WTC11 (cell line): ENCODE data around the gene ELMO1. TPM values are rescaled to one million over a fixed set of nuclear protein-coding genes. Genes with fewer than 3 reads are reported as not detected.

Source experiments
- ATAC-seq: fragments of 200-7000 bp; cut with Tn5 transposase; 2 replicates; pipeline ENCODE4 v1.10.0; 2021; ENCODE audit warnings: mild to moderate bottlenecking, moderate library complexity
- CTCF ChIA-PET: fragments of 300-600 bp; sonication (Branson Sonifier 250); formaldehyde crosslinking; loops from one replicate; lab custom pipeline; 2021; ENCODE audit warnings: antibody characterized with exemption; lab: Charles Lee
- POLR2A ChIA-PET: fragments of 350-600 bp; sonication (Branson Sonifier 250); formaldehyde crosslinking; loops from one replicate; lab custom pipeline; 2021; ENCODE audit warnings: antibody characterized with exemption; lab: Charles Lee
- DNase-seq: peaks from one replicate; pipeline ENCODE4 v3.0.0; 2021; ENCODE audit warnings: low spot score
- H3K27ac Mint-ChIP-seq: 2 replicates; pipeline ENCODE4 v1.8.0; 2021; ENCODE audit warnings: mixed read lengths
- H3K27me3 Mint-ChIP-seq: 2 replicates; pipeline ENCODE4 v1.8.0; 2021; ENCODE audit warnings: low read depth, mild to moderate bottlenecking, moderate library complexity, mixed read lengths
- H3K36me3 Mint-ChIP-seq: 2 replicates; pipeline ENCODE4 v1.8.0; 2021; ENCODE audit warnings: mixed read lengths
- H3K4me1 Mint-ChIP-seq: 2 replicates; pipeline ENCODE4 v1.8.0; 2022; ENCODE audit warnings: mixed read lengths
- H3K4me3 Mint-ChIP-seq: 2 replicates; pipeline ENCODE4 v1.8.0; 2021; ENCODE audit warnings: mild to moderate bottlenecking, moderate library complexity, mixed read lengths
- H3K9me3 Mint-ChIP-seq: 2 replicates; pipeline ENCODE4 v1.8.0; 2021; ENCODE audit warnings: mixed read lengths
- ATF3 ChIP-seq: sonication (generic); formaldehyde crosslinking; conservative IDR thresholded peaks from 2 replicates; pipeline ENCODE4 v1.8.1; 2022; ENCODE audit warnings: mild to moderate bottlenecking, missing genetic modification reagents
- EMX1 ChIP-seq: fragments of 250-450 bp; sonication (Bioruptor Pico); IDR thresholded peaks from 2 replicates; pipeline ENCODE4 v1.8.0; 2021; ENCODE audit warnings: mild to moderate bottlenecking
- FOXP1 ChIP-seq: sonication (generic); formaldehyde crosslinking; IDR thresholded peaks from 2 replicates; pipeline ENCODE4 v1.8.0; 2022; ENCODE audit warnings: missing genetic modification reagents, mild to moderate bottlenecking, moderate library complexity, borderline replicate concordance
- IRF2 ChIP-seq: sonication (generic); formaldehyde crosslinking; IDR thresholded peaks from 2 replicates; pipeline ENCODE4 v1.8.0; 2022; ENCODE audit warnings: low read depth, missing genetic modification reagents, borderline replicate concordance
- MYBL2 ChIP-seq: sonication (generic); formaldehyde crosslinking; IDR thresholded peaks from 2 replicates; pipeline ENCODE4 v1.8.1; 2023; ENCODE audit warnings: mild to moderate bottlenecking, moderate library complexity, missing genetic modification reagents
- NR2C2 ChIP-seq: sonication (generic); formaldehyde crosslinking; IDR thresholded peaks from 2 replicates; pipeline ENCODE4 v1.8.0; 2022; ENCODE audit warnings: mild to moderate bottlenecking, missing genetic modification reagents
- NR3C1 ChIP-seq: sonication (generic); formaldehyde crosslinking; conservative IDR thresholded peaks from 2 replicates; pipeline ENCODE4 v1.8.1; 2023; ENCODE audit warnings: low read depth, mild to moderate bottlenecking, missing genetic modification reagents
- SOX15 ChIP-seq: fragments of 250-450 bp; sonication (Bioruptor Pico); IDR thresholded peaks from 2 replicates; pipeline ENCODE4 v1.9.0; 2021; ENCODE audit warnings: mild to moderate bottlenecking
- TCF7 ChIP-seq: sonication (generic); formaldehyde crosslinking; IDR thresholded peaks from 2 replicates; pipeline ENCODE4 v1.8.0; 2022; ENCODE audit warnings: mild to moderate bottlenecking, low read depth, missing genetic modification reagents, moderate library complexity
- TEAD1 ChIP-seq: sonication (generic); formaldehyde crosslinking; IDR thresholded peaks from 2 replicates; pipeline ENCODE4 v1.8.0; 2022; ENCODE audit warnings: mild to moderate bottlenecking, missing genetic modification reagents
- ZNF121 ChIP-seq: sonication (generic); formaldehyde crosslinking; IDR thresholded peaks from 2 replicates; pipeline ENCODE4 v1.8.0; 2023; ENCODE audit warnings: missing genetic modification reagents
- ZNF263 ChIP-seq: sonication (generic); formaldehyde crosslinking; IDR thresholded peaks from 2 replicates; pipeline ENCODE4 v1.8.1; 2022; ENCODE audit warnings: low read depth, mild to moderate bottlenecking, moderate library complexity, missing genetic modification reagents
- total RNA-seq: library from RNA; stranded (reverse); gene quantifications from 3 replicates; pipeline ENCODE4 v1.2.3, GENCODE V29; 2021
- TF ChIP-seq, protein P1 (sequence below): sonication (generic); formaldehyde crosslinking; IDR thresholded peaks from 2 replicates; pipeline ENCODE4 v1.8.0; 2023; ENCODE audit warnings: mild to moderate bottlenecking, missing genetic modification reagents
- TF ChIP-seq, protein P2 (sequence below): fragments of 250-450 bp; sonication (Bioruptor Pico); IDR thresholded peaks from 2 replicates; pipeline ENCODE4 v2.1.2; 2022; ENCODE audit warnings: mild to moderate bottlenecking, moderate library complexity
- TF ChIP-seq, protein P3 (sequence below): fragments of 250-450 bp; sonication (Bioruptor Pico); IDR thresholded peaks from 2 replicates; pipeline ENCODE4 v1.9.0; 2021; ENCODE audit warnings: mild to moderate bottlenecking, borderline replicate concordance
- TF ChIP-seq, protein P4 (sequence below): sonication (generic); formaldehyde crosslinking; IDR thresholded peaks from 2 replicates; pipeline ENCODE4 v1.8.0; 2022; ENCODE audit warnings: missing genetic modification reagents

ELMO1 gene
- total RNA-seq, 1 experiment from 2014 or later: 19.4 TPM

GRCh38 chr7:37289367-37289766, 159.3 kb downstream of the ELMO1 start:
- CTCF ChIA-PET: interaction anchor here (0.6 to 1.9 kb wide), 2 partner anchors 55 to 74 kb away, joined by 3 to 7 read pairs; no protein-coding TSS in a partner anchor
- H3K36me3 Mint-ChIP-seq: peaks cover 5% of the 10 kb centered on the region
- peaks cover 9% of the 10 kb centered on the region for H3K4me1 Mint-ChIP-seq
- ATAC-seq: no peak
- no peaks in the 10 kb centered on the region for H3K27me3 Mint-ChIP-seq
- H3K27ac Mint-ChIP-seq: peak overlapping the region; percentile 29; the same call in 1 of the 2 replicates
- H3K9me3 Mint-ChIP-seq: peaks cover 8% of the 10 kb centered on the region
- POLR2A ChIA-PET: no interaction called here
- no peak overlapping the region for H3K4me3 Mint-ChIP-seq
- TF ChIP-seq MYBL2 (CRISPR knock-in tag): no peak
- TF ChIP-seq, protein P1, sequence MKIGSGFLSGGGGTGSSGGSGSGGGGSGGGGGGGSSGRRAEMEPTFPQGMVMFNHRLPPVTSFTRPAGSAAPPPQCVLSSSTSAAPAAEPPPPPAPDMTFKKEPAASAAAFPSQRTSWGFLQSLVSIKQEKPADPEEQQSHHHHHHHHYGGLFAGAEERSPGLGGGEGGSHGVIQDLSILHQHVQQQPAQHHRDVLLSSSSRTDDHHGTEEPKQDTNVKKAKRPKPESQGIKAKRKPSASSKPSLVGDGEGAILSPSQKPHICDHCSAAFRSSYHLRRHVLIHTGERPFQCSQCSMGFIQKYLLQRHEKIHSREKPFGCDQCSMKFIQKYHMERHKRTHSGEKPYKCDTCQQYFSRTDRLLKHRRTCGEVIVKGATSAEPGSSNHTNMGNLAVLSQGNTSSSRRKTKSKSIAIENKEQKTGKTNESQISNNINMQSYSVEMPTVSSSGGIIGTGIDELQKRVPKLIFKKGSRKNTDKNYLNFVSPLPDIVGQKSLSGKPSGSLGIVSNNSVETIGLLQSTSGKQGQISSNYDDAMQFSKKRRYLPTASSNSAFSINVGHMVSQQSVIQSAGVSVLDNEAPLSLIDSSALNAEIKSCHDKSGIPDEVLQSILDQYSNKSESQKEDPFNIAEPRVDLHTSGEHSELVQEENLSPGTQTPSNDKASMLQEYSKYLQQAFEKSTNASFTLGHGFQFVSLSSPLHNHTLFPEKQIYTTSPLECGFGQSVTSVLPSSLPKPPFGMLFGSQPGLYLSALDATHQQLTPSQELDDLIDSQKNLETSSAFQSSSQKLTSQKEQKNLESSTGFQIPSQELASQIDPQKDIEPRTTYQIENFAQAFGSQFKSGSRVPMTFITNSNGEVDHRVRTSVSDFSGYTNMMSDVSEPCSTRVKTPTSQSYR (CRISPR knock-in tag): no peak
- no peak for TF ChIP-seq ZNF263 (CRISPR knock-in tag)
- TF ChIP-seq SOX15 (CRISPR knock-in tag): no peak
- TF ChIP-seq ATF3 (CRISPR knock-in tag): no peak
- no peak for TF ChIP-seq ZNF121
- TF ChIP-seq NR2C2 (CRISPR knock-in tag): no peak
- TF ChIP-seq EMX1 (CRISPR knock-in tag): no peak
- TF ChIP-seq, protein P2, sequence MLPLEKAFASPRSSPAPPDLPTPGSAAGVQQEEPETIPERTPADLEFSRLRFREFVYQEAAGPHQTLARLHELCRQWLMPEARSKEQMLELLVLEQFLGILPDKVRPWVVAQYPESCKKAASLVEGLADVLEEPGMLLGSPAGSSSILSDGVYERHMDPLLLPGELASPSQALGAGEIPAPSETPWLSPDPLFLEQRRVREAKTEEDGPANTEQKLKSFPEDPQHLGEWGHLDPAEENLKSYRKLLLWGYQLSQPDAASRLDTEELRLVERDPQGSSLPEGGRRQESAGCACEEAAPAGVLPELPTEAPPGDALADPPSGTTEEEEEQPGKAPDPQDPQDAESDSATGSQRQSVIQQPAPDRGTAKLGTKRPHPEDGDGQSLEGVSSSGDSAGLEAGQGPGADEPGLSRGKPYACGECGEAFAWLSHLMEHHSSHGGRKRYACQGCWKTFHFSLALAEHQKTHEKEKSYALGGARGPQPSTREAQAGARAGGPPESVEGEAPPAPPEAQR (CRISPR knock-in tag): no peak
- no peak for TF ChIP-seq TEAD1 (CRISPR knock-in tag)
- TF ChIP-seq FOXP1 (CRISPR knock-in tag): no peak
- no peak for TF ChIP-seq TCF7
- TF ChIP-seq, protein P3, sequence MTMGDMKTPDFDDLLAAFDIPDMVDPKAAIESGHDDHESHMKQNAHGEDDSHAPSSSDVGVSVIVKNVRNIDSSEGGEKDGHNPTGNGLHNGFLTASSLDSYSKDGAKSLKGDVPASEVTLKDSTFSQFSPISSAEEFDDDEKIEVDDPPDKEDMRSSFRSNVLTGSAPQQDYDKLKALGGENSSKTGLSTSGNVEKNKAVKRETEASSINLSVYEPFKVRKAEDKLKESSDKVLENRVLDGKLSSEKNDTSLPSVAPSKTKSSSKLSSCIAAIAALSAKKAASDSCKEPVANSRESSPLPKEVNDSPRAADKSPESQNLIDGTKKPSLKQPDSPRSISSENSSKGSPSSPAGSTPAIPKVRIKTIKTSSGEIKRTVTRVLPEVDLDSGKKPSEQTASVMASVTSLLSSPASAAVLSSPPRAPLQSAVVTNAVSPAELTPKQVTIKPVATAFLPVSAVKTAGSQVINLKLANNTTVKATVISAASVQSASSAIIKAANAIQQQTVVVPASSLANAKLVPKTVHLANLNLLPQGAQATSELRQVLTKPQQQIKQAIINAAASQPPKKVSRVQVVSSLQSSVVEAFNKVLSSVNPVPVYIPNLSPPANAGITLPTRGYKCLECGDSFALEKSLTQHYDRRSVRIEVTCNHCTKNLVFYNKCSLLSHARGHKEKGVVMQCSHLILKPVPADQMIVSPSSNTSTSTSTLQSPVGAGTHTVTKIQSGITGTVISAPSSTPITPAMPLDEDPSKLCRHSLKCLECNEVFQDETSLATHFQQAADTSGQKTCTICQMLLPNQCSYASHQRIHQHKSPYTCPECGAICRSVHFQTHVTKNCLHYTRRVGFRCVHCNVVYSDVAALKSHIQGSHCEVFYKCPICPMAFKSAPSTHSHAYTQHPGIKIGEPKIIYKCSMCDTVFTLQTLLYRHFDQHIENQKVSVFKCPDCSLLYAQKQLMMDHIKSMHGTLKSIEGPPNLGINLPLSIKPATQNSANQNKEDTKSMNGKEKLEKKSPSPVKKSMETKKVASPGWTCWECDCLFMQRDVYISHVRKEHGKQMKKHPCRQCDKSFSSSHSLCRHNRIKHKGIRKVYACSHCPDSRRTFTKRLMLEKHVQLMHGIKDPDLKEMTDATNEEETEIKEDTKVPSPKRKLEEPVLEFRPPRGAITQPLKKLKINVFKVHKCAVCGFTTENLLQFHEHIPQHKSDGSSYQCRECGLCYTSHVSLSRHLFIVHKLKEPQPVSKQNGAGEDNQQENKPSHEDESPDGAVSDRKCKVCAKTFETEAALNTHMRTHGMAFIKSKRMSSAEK: no peak
- TF ChIP-seq, protein P4, sequence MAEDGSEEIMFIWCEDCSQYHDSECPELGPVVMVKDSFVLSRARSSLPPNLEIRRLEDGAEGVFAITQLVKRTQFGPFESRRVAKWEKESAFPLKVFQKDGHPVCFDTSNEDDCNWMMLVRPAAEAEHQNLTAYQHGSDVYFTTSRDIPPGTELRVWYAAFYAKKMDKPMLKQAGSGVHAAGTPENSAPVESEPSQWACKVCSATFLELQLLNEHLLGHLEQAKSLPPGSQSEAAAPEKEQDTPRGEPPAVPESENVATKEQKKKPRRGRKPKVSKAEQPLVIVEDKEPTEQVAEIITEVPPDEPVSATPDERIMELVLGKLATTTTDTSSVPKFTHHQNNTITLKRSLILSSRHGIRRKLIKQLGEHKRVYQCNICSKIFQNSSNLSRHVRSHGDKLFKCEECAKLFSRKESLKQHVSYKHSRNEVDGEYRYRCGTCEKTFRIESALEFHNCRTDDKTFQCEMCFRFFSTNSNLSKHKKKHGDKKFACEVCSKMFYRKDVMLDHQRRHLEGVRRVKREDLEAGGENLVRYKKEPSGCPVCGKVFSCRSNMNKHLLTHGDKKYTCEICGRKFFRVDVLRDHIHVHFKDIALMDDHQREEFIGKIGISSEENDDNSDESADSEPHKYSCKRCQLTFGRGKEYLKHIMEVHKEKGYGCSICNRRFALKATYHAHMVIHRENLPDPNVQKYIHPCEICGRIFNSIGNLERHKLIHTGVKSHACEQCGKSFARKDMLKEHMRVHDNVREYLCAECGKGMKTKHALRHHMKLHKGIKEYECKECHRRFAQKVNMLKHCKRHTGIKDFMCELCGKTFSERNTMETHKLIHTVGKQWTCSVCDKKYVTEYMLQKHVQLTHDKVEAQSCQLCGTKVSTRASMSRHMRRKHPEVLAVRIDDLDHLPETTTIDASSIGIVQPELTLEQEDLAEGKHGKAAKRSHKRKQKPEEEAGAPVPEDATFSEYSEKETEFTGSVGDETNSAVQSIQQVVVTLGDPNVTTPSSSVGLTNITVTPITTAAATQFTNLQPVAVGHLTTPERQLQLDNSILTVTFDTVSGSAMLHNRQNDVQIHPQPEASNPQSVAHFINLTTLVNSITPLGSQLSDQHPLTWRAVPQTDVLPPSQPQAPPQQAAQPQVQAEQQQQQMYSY: no peak
- no peak for TF ChIP-seq NR3C1 (CRISPR knock-in tag)
- no peak for TF ChIP-seq IRF2
- no peak for DNase-seq
